ENCODE data around the gene TK2.

Gene TK2

GRCh38 chr16:66462912-66463311, 87.0 kb downstream of the TK2 start:
- no peak for DNase-seq

- DNase-seq, result no peak
Observed at GRCh38 chr16:66460703-66461102, 89.2 kb downstream of the TK2 start.

- no peak for DNase-seq
Observed at GRCh38 chr16:66459878-66460277, 90.0 kb downstream of the TK2 start.

GRCh38 chr16:66458853-66459252, 91.1 kb downstream of the TK2 start:
- DNase-seq, result no peak

GRCh38 chr16:66458292-66458691, 91.6 kb downstream of the TK2 start:
- DNase-seq, result no peak
